NCI-H2107 treated with DMSO at 0.1 percent for 48 hours (cell line): Measurements from ENCODE around the gene KIF23.

Experiments used
- DNase-seq: peaks from one replicate; lab custom pipeline; 2025; ENCODE audit not compliant: unreplicated experiment; lab: John Stamatoyannopoulos, UW

Gene KIF23

DNA sequence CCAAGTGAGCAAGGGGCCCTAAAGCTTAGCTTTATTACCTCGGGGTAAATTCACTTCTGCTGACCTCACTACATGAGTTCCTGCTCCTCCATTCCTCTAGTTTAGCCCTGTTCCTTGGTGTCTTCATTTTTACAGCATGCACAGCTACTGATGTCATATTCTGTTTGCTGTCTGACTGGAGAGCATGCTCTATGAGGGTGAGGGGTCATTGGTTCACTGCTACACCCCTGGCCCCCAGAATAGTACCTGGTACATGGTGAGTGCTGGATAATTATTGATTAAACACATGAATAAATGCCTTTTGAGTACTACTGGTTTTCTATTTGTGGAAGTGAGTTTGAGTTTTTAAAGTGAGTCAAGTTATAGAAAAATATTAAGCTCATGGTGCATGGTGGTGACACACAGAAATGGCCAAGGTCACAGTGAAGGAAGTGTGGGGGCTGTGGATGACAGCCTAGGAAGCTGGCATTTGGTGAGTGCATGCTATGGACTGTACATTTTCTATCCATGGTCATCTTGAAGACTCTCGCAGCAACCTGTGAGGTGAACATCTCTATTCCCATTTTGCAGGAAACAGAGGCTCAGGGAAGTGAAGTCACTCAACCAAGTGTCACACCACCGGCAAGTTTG is 72.4 kb downstream of the KIF23 start:
- DNase-seq, result no peak

DNA sequence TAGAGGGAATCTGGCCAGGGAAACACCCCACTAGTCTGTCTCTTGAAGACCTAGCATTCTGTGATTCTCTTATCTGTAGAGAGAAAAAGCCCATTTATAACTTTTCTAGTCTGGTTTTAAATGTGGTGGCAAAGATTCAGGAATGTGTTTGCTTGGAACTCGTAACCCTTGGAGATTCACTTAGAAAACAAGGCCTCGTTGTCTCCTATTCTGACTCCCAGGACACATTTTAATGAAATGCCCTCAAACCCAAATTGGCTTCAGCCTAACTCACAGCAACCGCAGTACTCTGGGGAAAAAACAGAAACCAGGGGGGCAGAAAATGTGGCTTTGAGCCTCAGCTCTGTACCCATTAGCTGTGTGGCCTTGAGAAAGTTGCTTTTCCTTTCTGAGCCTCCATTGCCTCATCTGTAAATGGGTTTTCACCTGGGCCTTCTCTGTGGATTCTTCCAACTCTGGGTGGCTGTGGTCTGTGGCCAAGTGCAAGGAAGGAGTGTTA is 75.0 kb downstream of the KIF23 start:
- DNase-seq, result no peak

DNA sequence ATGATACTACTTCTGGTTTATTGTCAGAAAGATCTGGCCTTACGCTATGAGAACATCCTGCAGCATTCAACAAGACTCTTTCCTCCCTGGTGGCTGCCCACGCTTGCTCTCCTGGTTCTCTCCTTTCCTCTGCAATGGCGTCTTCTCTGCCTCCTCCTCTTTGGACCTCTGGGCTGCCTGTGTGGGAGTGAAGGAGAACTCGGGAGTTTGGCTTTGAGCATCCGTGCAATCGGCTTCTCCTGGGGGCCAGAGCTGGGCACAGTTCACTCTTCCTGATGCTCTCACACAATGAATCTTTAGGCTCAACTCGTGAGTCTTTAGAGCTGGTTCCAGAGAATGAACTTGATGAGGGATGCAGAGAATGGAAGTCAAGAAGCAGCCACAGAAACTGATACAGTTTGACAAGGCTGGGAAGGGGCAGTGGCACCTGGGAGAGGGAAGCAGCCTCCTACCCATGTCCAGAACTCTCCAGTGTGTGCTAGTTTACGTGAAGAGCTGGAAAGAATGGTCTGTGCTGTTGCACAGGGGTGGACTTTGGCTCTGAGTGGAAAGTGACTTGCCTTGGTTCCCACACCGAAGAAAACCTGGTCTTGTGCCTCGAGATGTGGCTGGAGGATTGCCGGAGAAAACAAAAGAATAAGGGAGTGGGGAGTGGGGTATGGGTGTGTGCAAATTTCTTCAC is 76.3 kb downstream of the KIF23 start:
- DNase-seq, result no peak

DNA sequence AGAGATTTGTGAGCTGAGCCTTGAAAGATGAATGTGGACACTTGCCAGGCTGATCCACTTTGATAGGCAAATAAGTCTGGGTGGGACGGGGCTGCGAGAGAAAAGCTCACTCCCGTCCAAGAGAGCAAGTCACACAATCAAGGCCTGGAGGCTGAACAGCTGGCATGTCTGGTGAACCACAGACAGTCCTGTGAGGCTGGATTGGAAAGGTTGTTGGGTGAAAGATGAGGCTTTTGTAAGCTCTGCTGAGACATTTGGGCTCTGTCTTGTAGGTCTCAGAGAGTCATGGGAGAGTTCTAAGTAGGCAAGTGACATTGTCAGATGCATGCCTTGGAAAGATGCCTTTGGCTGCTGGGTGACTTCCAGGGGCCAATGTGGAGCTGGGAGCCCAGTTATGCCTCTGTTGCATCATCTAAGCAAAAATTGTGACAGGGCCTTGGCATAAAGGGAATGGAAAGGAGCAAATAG is 76.9 kb downstream of the KIF23 start:
- DNase-seq, result no peak

DNA sequence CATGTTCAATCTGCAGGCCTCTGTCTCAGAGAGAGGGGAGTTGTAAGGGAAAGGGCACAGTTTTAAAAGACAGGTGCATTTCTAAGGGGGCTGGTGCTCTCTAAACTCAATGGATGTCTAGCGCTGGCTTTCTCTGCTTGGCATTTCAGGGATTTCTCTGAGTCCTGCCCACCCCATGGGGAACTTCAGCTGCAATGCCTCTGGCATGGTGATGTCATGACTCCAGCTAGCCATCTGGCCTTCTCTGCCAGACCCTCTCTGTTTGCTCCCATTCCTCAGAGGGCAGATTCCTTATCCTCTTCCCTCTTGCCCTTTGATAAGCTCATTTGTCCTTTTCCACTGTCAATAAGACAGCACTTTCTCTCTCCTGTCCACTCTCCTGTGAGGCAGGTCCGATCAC is 79.3 kb downstream of the KIF23 start:
- no peak for DNase-seq

DNA sequence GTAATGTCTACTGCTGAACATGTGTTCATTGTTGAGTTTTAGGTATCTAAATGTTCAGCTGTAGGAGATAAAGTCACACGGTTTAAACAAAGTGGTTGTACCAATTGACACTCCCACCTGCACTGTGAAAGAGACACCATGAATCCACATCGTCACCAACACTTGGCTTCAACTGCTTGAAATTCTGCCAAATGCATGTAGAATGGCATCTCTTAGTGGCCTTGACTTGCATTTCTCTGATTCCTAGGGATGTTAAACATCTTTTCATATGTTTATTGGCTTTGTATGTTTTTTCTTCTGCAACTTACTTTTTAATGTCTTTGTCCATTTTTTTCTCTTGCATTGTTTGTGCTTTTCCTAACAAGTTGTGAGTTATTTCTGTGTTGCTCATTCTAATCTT is 81.9 kb downstream of the KIF23 start:
- no peak for DNase-seq

DNA sequence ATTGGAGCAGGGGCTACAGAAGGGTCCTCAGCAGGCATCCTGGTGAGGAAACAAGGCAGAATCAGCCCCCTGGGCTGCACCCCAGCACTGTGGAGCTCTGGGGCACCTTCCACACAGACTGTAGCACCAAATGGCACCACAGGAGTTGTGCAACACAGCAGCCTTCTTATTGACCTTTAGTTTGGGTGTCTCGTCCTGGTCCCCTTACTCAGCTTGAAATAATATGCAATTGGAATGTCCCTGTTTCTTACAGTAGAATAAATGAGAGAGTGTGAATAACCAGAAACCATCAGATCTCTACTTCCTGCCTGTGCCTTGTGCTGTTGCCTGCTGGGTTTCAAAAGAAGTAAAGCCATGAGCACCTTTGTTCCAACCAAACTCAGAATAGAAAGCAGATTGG is 82.9 kb downstream of the KIF23 start:
- no peak for DNase-seq

DNA sequence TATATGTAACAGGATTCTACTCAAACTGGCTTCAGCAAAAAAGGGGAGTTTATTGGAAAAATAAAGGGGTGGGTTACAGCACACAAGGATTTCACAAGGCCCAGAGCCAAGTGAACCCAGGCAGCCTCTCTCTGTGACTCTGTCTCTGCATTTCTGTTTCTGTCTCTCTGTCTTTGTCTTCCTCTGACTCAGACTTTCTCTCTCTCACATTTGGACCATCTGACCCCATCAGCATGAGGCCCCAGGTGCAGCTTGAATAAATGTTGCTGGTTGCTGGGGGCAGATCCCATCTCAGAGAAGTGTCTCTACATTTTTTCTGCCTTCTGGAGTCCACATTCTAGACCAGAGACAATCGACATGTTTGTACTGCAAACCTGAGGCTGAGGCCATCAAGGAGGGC is 83.5 kb downstream of the KIF23 start:
- no peak for DNase-seq
